ENCODE results near the gene TBK1.

Gene TBK1

GRCh38 chr12:64550755-64551154 is 98.8 kb downstream of the TBK1 start:
- DNase-seq = no peak

- DNase-seq = no peak
Observed at GRCh38 chr12:64551676-64552075, 99.8 kb downstream of the TBK1 start.
